HepG2 (cell line): ENCODE data around the gene VGF. TPM values are rescaled to one million over a fixed set of nuclear protein-coding genes. Genes with fewer than 3 reads are reported as not detected.
A peak's percentile ranks its signal among the peaks of the same experiment; 100 is the strongest.

Source experiments
- FOXK2 ChIP-seq: fragments of 450-650 bp; IDR thresholded peaks from 2 replicates; pipeline ENCODE4 v1.6.1; 2016
- MATR3 ChIP-seq: sonication (generic); formaldehyde crosslinking; IDR thresholded peaks from 2 replicates; pipeline ENCODE4 v1.4.0; 2020; ENCODE audit warnings: missing genetic modification reagents
- SMAD3 ChIP-seq: sonication (generic); formaldehyde crosslinking; IDR thresholded peaks from 2 replicates; pipeline ENCODE4 v1.4.0; 2020; ENCODE audit warnings: missing genetic modification reagents
- ZNF274 ChIP-seq: sonication (generic); formaldehyde crosslinking; IDR thresholded peaks from 2 replicates; pipeline ENCODE4 v1.5.1; 2020; ENCODE audit warnings: mild to moderate bottlenecking, missing genetic modification reagents
- ZNF564 ChIP-seq: sonication (generic); formaldehyde crosslinking; IDR thresholded peaks from 2 replicates; pipeline ENCODE4 v1.8.1; 2023; ENCODE audit warnings: mild to moderate bottlenecking, missing genetic modification reagents
- ZNF792 ChIP-seq: IDR thresholded peaks from 2 replicates; pipeline ENCODE4 v1.6.1; 2016
- ZZZ3 ChIP-seq: sonication (generic); formaldehyde crosslinking; IDR thresholded peaks from 2 replicates; pipeline ENCODE4 v1.4.0; 2020; ENCODE audit warnings: missing genetic modification reagents, mild to moderate bottlenecking, borderline replicate concordance
- polyA plus RNA-seq, 8 experiments: library from polyadenylated mRNA; depleted of rRNA in 3 of 8; stranded (reverse) in 7 of 8; unstranded in 1 of 8; fragments of >200 nt; fragmentation: Illumina TruSeq in 4 of 8; extraction: Trizol in 4 of 8; gene quantifications; 2 replicates each; pipeline versions ENCODE4 v1.2.1 to v1.2.3, GENCODE V29; 2011 to 2016; ENCODE audit warnings: low read depth in 4 of 8, missing spikeins in 1 of 8, mixed read lengths in 1 of 8; ENCODE audit not compliant: insufficient read depth in 1 of 8
- total RNA-seq, 5 experiments: library from RNA; depleted of rRNA; stranded (reverse); fragments of >200 nt; fragmentation: Illumina TruSeq; extraction: Trizol; gene quantifications; 2 replicates each; pipeline ENCODE4 v1.2.3, GENCODE V29; 2016; ENCODE audit warnings: low read depth in 1 of 5
- TF ChIP-seq, protein P1 (sequence below): IDR thresholded peaks from 2 replicates; pipeline ENCODE4 v1.6.1; 2016; ENCODE audit warnings: mild to moderate bottlenecking
- TF ChIP-seq, protein P2 (sequence below), 2 experiments: sonication (generic) in 1 of 2; formaldehyde crosslinking in 1 of 2; IDR thresholded peaks; 2 replicates each; pipeline versions ENCODE4 v1.4.0 to v1.6.1; 2016 to 2020; ENCODE audit warnings: borderline replicate concordance in 1 of 2, low read depth in 1 of 2, mild to moderate bottlenecking in 1 of 2, missing genetic modification reagents in 1 of 2
- TF ChIP-seq, protein P3 (sequence below): sonication (generic); formaldehyde crosslinking; IDR thresholded peaks from 2 replicates; pipeline ENCODE4 v1.4.0; 2020; ENCODE audit warnings: missing genetic modification reagents
- TF ChIP-seq, protein P4 (sequence below): sonication (generic); formaldehyde crosslinking; IDR thresholded peaks from 2 replicates; pipeline ENCODE4 v1.8.0; 2022; ENCODE audit warnings: mild to moderate bottlenecking, missing genetic modification reagents, moderate library complexity
- TF ChIP-seq, protein P5 (sequence below): sonication (generic); formaldehyde crosslinking; IDR thresholded peaks from 2 replicates; pipeline ENCODE4 v1.5.1; 2020; ENCODE audit warnings: missing genetic modification reagents, mild to moderate bottlenecking, borderline replicate concordance

Gene VGF
- total and polyA plus RNA-seq, 2 of the 13 experiments (the other 11 are each of a cell fraction or from before 2014, with no cell fraction given): 0.12 to 0.46 TPM

DNA sequence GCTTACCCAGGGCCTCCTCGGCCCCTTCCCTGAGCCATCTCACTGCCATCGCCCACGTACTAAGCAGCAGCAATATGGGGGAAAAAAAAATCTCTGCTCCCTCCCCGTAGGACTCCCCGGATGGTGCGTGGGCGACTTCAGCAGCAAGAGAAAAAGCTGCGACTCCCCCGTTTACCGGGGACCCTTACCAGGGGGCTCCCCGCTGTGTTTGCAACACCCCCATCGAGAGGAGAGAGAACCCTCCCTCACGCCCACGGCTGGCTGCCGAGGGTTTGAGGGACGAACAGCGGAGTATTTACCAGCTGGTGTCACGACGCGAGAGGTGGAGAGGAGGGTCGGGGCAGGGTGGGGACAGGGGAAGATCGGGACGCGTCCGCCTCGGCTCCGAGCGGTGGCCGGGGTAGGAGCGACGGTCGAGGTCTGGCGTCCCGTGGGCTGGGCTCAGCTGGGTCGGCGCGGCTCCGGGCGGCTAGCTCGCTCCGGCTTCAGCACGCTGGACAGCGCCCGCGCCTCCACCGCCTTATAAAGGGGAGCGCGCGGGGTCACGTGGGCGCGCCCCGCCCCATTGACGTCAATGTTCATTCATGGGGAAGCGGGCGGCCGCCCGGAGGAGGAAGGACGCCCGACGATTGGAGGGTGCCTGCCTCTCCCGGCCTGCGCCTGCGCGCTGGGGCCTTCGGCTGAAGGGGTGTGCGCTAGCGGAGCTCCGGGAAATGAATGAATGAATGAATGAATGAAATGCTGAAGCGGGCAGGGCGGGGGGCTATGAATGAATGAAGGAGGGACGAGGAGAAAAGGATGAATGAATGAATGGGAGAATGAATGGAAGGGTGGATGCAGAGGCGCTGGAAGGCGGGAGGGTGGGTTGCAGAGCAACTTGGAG, at the start of gene VGF (continued):
- TF ChIP-seq, protein P1, sequence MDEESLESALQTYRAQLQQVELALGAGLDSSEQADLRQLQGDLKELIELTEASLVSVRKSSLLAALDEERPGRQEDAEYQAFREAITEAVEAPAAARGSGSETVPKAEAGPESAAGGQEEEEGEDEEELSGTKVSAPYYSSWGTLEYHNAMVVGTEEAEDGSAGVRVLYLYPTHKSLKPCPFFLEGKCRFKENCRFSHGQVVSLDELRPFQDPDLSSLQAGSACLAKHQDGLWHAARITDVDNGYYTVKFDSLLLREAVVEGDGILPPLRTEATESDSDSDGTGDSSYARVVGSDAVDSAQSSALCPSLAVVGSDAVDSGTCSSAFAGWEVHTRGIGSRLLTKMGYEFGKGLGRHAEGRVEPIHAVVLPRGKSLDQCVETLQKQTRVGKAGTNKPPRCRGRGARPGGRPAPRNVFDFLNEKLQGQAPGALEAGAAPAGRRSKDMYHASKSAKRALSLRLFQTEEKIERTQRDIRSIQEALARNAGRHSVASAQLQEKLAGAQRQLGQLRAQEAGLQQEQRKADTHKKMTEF (CRISPR knock-in tag): peak; percentile 95
- TF ChIP-seq ZNF792 (CRISPR knock-in tag) (peak; percentile 99), ZNF274 (CRISPR knock-in tag) (peak; percentile 99), ZZZ3 (0 out of 2 replicates have a peak, but pooled peaks have one; percentile 67), SMAD3 (CRISPR knock-in tag) (peak; percentile 99), MATR3 (CRISPR knock-in tag) (no peak), FOXK2 (no peak), ZNF564 (CRISPR knock-in tag) (peak; percentile 97)
- TF ChIP-seq, protein P2, sequence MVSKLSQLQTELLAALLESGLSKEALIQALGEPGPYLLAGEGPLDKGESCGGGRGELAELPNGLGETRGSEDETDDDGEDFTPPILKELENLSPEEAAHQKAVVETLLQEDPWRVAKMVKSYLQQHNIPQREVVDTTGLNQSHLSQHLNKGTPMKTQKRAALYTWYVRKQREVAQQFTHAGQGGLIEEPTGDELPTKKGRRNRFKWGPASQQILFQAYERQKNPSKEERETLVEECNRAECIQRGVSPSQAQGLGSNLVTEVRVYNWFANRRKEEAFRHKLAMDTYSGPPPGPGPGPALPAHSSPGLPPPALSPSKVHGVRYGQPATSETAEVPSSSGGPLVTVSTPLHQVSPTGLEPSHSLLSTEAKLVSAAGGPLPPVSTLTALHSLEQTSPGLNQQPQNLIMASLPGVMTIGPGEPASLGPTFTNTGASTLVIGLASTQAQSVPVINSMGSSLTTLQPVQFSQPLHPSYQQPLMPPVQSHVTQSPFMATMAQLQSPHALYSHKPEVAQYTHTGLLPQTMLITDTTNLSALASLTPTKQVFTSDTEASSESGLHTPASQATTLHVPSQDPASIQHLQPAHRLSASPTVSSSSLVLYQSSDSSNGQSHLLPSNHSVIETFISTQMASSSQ (IDR thresholded peaks at IDR 0.05; ENCODE audit: low read depth): no peak
- TF ChIP-seq, protein P2 (CRISPR knock-in tag; IDR thresholded peaks at IDR 0.05; ENCODE audit: borderline replicate concordance): peak; percentile 77
- TF ChIP-seq, protein P3, sequence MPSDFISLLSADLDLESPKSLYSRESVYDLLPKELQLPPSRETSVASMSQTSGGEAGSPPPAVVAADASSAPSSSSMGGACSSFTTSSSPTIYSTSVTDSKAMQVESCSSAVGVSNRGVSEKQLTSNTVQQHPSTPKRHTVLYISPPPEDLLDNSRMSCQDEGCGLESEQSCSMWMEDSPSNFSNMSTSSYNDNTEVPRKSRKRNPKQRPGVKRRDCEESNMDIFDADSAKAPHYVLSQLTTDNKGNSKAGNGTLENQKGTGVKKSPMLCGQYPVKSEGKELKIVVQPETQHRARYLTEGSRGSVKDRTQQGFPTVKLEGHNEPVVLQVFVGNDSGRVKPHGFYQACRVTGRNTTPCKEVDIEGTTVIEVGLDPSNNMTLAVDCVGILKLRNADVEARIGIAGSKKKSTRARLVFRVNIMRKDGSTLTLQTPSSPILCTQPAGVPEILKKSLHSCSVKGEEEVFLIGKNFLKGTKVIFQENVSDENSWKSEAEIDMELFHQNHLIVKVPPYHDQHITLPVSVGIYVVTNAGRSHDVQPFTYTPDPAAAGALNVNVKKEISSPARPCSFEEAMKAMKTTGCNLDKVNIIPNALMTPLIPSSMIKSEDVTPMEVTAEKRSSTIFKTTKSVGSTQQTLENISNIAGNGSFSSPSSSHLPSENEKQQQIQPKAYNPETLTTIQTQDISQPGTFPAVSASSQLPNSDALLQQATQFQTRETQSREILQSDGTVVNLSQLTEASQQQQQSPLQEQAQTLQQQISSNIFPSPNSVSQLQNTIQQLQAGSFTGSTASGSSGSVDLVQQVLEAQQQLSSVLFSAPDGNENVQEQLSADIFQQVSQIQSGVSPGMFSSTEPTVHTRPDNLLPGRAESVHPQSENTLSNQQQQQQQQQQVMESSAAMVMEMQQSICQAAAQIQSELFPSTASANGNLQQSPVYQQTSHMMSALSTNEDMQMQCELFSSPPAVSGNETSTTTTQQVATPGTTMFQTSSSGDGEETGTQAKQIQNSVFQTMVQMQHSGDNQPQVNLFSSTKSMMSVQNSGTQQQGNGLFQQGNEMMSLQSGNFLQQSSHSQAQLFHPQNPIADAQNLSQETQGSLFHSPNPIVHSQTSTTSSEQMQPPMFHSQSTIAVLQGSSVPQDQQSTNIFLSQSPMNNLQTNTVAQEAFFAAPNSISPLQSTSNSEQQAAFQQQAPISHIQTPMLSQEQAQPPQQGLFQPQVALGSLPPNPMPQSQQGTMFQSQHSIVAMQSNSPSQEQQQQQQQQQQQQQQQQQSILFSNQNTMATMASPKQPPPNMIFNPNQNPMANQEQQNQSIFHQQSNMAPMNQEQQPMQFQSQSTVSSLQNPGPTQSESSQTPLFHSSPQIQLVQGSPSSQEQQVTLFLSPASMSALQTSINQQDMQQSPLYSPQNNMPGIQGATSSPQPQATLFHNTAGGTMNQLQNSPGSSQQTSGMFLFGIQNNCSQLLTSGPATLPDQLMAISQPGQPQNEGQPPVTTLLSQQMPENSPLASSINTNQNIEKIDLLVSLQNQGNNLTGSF (CRISPR knock-in tag): peak; percentile 99
- TF ChIP-seq, protein P4, sequence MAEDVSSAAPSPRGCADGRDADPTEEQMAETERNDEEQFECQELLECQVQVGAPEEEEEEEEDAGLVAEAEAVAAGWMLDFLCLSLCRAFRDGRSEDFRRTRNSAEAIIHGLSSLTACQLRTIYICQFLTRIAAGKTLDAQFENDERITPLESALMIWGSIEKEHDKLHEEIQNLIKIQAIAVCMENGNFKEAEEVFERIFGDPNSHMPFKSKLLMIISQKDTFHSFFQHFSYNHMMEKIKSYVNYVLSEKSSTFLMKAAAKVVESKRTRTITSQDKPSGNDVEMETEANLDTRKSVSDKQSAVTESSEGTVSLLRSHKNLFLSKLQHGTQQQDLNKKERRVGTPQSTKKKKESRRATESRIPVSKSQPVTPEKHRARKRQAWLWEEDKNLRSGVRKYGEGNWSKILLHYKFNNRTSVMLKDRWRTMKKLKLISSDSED (CRISPR knock-in tag): no peak
- TF ChIP-seq, protein P5, sequence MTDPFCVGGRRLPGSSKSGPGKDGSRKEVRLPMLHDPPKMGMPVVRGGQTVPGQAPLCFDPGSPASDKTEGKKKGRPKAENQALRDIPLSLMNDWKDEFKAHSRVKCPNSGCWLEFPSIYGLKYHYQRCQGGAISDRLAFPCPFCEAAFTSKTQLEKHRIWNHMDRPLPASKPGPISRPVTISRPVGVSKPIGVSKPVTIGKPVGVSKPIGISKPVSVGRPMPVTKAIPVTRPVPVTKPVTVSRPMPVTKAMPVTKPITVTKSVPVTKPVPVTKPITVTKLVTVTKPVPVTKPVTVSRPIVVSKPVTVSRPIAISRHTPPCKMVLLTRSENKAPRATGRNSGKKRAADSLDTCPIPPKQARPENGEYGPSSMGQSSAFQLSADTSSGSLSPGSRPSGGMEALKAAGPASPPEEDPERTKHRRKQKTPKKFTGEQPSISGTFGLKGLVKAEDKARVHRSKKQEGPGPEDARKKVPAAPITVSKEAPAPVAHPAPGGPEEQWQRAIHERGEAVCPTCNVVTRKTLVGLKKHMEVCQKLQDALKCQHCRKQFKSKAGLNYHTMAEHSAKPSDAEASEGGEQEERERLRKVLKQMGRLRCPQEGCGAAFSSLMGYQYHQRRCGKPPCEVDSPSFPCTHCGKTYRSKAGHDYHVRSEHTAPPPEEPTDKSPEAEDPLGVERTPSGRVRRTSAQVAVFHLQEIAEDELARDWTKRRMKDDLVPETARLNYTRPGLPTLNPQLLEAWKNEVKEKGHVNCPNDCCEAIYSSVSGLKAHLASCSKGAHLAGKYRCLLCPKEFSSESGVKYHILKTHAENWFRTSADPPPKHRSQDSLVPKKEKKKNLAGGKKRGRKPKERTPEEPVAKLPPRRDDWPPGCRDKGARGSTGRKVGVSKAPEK (CRISPR knock-in tag): 0 out of 2 replicates have a peak, but pooled peaks have one; percentile 61
